ENCODE results near the gene ZNF358.

DNA sequence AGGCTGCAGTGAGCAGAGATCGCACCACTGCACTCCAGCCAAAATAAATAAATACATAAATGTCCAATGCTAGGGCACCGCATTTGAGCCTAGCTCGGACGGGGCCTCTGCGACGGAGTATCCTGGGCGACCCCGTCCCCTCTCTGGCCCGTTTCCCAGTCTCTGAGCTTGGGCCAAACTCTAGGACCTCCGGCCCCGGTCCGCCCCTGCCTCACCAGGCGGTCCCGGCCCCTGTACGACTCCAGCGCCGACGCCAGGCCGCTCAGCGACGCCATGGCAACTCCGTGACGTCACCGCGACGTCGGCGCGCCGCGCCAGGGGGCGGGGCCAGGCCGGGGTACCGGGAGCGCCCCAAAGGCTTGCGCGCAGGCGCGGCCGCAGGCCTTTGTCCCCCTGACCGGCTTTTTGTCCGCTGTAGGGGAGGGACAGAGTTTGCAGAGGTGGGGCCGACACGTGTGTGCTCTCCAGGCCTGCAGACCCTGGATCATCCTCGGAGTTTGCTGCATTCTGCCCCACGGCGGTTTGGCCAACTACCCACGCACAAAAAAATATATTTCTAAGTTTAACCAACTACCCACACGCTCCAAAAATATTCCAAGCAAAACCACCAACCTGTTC is 27.1 kb upstream of the ZNF358 start, which contains the start of gene PEX11G:
- no peak for TF ChIP-seq RAD21 (IDR thresholded peaks at IDR 0.05; ENCODE audit: insufficient read depth, low read depth, low read length)
- TF ChIP-seq FOXK2 (IDR thresholded peaks at IDR 0.05): no peak
- no peak for TF ChIP-seq TAF1 (IDR thresholded peaks at IDR 0.05; ENCODE audit: borderline replicate concordance, low read depth, low read length)
- TF ChIP-seq CTCF (IDR thresholded peaks at IDR 0.05 in 2 of 3, conservative IDR thresholded peaks at IDR 0.05 in 1 of 3; ENCODE audit: control insufficient read depth in 2 of 3, extremely low read depth in 1 of 3, insufficient read depth in 1 of 3, low read depth in 3 of 3, low read length in 3 of 3): no peak
- no peak for TF ChIP-seq MYC (IDR thresholded peaks at IDR 0.05; ENCODE audit: insufficient read depth, insufficient read length, insufficient replicate concordance, low read length, severe bottlenecking)
- no peak for TF ChIP-seq IRF3 (IDR thresholded peaks at IDR 0.05)
- no peak for TF ChIP-seq ZNF384 (IDR thresholded peaks at IDR 0.05; ENCODE audit: borderline replicate concordance, low read depth, low read length)
- no peak for TF ChIP-seq PAX5 (IDR thresholded peaks at IDR 0.05; ENCODE audit: borderline replicate concordance, low read depth, low read length)
- no peak for TF ChIP-seq WRNIP1 (IDR thresholded peaks at IDR 0.05; ENCODE audit: borderline replicate concordance, low read depth, low read length)
- peak; percentile 76 for TF ChIP-seq POLR2A (IDR thresholded peaks at IDR 0.05; ENCODE audit: low read depth, low read length)
- TF ChIP-seq EZH2 (IDR thresholded peaks at IDR 0.05; ENCODE audit: borderline replicate concordance, control insufficient read depth, low read depth, low read length): no peak
- TF ChIP-seq, protein P1, sequence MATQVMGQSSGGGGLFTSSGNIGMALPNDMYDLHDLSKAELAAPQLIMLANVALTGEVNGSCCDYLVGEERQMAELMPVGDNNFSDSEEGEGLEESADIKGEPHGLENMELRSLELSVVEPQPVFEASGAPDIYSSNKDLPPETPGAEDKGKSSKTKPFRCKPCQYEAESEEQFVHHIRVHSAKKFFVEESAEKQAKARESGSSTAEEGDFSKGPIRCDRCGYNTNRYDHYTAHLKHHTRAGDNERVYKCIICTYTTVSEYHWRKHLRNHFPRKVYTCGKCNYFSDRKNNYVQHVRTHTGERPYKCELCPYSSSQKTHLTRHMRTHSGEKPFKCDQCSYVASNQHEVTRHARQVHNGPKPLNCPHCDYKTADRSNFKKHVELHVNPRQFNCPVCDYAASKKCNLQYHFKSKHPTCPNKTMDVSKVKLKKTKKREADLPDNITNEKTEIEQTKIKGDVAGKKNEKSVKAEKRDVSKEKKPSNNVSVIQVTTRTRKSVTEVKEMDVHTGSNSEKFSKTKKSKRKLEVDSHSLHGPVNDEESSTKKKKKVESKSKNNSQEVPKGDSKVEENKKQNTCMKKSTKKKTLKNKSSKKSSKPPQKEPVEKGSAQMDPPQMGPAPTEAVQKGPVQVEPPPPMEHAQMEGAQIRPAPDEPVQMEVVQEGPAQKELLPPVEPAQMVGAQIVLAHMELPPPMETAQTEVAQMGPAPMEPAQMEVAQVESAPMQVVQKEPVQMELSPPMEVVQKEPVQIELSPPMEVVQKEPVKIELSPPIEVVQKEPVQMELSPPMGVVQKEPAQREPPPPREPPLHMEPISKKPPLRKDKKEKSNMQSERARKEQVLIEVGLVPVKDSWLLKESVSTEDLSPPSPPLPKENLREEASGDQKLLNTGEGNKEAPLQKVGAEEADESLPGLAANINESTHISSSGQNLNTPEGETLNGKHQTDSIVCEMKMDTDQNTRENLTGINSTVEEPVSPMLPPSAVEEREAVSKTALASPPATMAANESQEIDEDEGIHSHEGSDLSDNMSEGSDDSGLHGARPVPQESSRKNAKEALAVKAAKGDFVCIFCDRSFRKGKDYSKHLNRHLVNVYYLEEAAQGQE (IDR thresholded peaks at IDR 0.05; ENCODE audit: low read depth, low read length): no peak

All from GM12878 (cell line).